ENCODE results near the gene KCTD18. TPM values are rescaled to one million over a fixed set of nuclear protein-coding genes. Genes with fewer than 3 reads are reported as not detected.

Gene KCTD18
- total RNA-seq, 2 donors from 2014 or later = 17.0 to 23.5 TPM

- Mint-ChIP-seq H3K4me1 (ENCODE audit: low read depth) (peaks cover 9% of the 10 kb centered on the region), H3K36me3 (ENCODE audit: insufficient read depth in 2 of 2) (peaks cover 4 to 6% of the 10 kb centered on the region in 2 donors), H3K27ac (no peak overlapping the region), H3K4me3 (no peak overlapping the region), H3K27me3 (ENCODE audit: low read depth) (no peaks in the 10 kb centered on the region), H3K9me3 (peaks cover 0 to 3% of the 10 kb centered on the region in 2 donors)
- DNase-seq = no peak
- no peak for ATAC-seq (replicated peaks in 1 of 2)
These were observed 2.7 kb downstream of the KCTD18 start for GRCh38 chr2:200507179-200507578.

GRCh38 chr2:200506679-200507078 lies 3.2 kb downstream of the KCTD18 start:
- Mint-ChIP-seq H3K4me3 (no peak overlapping the region), H3K36me3 (ENCODE audit: insufficient read depth in 2 of 2) (peaks cover 4 to 6% of the 10 kb centered on the region in 2 donors), H3K9me3 (peaks cover 0 to 3% of the 10 kb centered on the region in 2 donors), H3K27me3 (ENCODE audit: low read depth) (no peaks in the 10 kb centered on the region), H3K27ac (no peak overlapping the region), H3K4me1 (ENCODE audit: low read depth) (peaks cover 9% of the 10 kb centered on the region)
- DNase-seq = no peak
- no peak for ATAC-seq (replicated peaks in 1 of 2)

- Mint-ChIP-seq H3K9me3 (peaks cover 0 to 3% of the 10 kb centered on the region in 2 donors), H3K27ac (no peak overlapping the region), H3K27me3 (ENCODE audit: low read depth) (no peaks in the 10 kb centered on the region), H3K36me3 (ENCODE audit: insufficient read depth in 2 of 2) (peaks cover 4 to 10% of the 10 kb centered on the region in 2 donors), H3K4me1 (ENCODE audit: low read depth) (no peaks in the 10 kb centered on the region), H3K4me3 (no peak overlapping the region)
- no peak for ATAC-seq (replicated peaks in 1 of 2)
- no peak for DNase-seq
These were observed 7.7 kb downstream of the KCTD18 start for GRCh38 chr2:200502196-200502595.

GRCh38 chr2:200498402-200499162 lies 11.3 kb downstream of the KCTD18 start:
- no peaks in the 10 kb centered on the region for H3K27me3 Mint-ChIP-seq (ENCODE audit: low read depth)
- no peak for ATAC-seq (replicated peaks in 1 of 2)
- no peaks in the 10 kb centered on the region for H3K4me1 Mint-ChIP-seq (ENCODE audit: low read depth)
- H3K27ac Mint-ChIP-seq = no peak overlapping the region
- no peak overlapping the region for H3K4me3 Mint-ChIP-seq
- H3K36me3 Mint-ChIP-seq (ENCODE audit: insufficient read depth in 2 of 2) = peaks cover 4 to 10% of the 10 kb centered on the region in 2 donors
- peaks cover 0 to 3% of the 10 kb centered on the region in 2 donors for H3K9me3 Mint-ChIP-seq
- DNase-seq = no peak

GRCh38 chr2:200496696-200497095 lies 13.2 kb downstream of the KCTD18 start:
- Mint-ChIP-seq H3K4me3 (no peak overlapping the region), H3K27me3 (ENCODE audit: low read depth) (no peaks in the 10 kb centered on the region), H3K4me1 (ENCODE audit: low read depth) (no peaks in the 10 kb centered on the region), H3K36me3 (ENCODE audit: insufficient read depth in 2 of 2) (peaks cover 2 to 13% of the 10 kb centered on the region in 2 donors), H3K9me3 (no peaks in the 10 kb centered on the region), H3K27ac (no peak overlapping the region)
- no peak for DNase-seq
- ATAC-seq (replicated peaks in 1 of 2) = no peak

- Mint-ChIP-seq H3K27me3 (ENCODE audit: low read depth) (no peaks in the 10 kb centered on the region), H3K36me3 (ENCODE audit: insufficient read depth in 2 of 2) (peaks cover 7 to 19% of the 10 kb centered on the region in 2 donors), H3K4me1 (ENCODE audit: low read depth) (no peaks in the 10 kb centered on the region), H3K9me3 (peaks cover 0 to 1% of the 10 kb centered on the region in 2 donors), H3K4me3 (no peak overlapping the region), H3K27ac (no peak overlapping the region)
- DNase-seq (no peak), ATAC-seq (replicated peaks in 1 of 2) (no peak)
These were observed 15.8 kb downstream of the KCTD18 start for GRCh38 chr2:200494048-200494447.

GRCh38 chr2:200492656-200493055 lies 17.2 kb downstream of the KCTD18 start:
- no peaks in the 10 kb centered on the region for H3K4me1 Mint-ChIP-seq (ENCODE audit: low read depth)
- no peak for ATAC-seq (replicated peaks in 1 of 2)

GRCh38 chr2:200490001-200490400 lies 19.9 kb downstream of the KCTD18 start:
- peaks cover 0 to 1% of the 10 kb centered on the region in 2 donors for H3K9me3 Mint-ChIP-seq
- no peak overlapping the region for H3K4me3 Mint-ChIP-seq
- H3K27me3 Mint-ChIP-seq (ENCODE audit: low read depth) = no peaks in the 10 kb centered on the region
- no peak for DNase-seq
- no peak overlapping the region for H3K27ac Mint-ChIP-seq
- no peak for ATAC-seq (replicated peaks in 1 of 2)
- peaks cover 7 to 20% of the 10 kb centered on the region in 2 donors for H3K36me3 Mint-ChIP-seq (ENCODE audit: insufficient read depth in 2 of 2)
- no peaks in the 10 kb centered on the region for H3K4me1 Mint-ChIP-seq (ENCODE audit: low read depth)

More at GRCh38 chr2:200492656-200493055, 17.2 kb downstream of the KCTD18 start:
- H3K36me3 Mint-ChIP-seq (ENCODE audit: insufficient read depth in 2 of 2) = peaks cover 7 to 20% of the 10 kb centered on the region in 2 donors
- peaks cover 0 to 1% of the 10 kb centered on the region in 2 donors for H3K9me3 Mint-ChIP-seq
- DNase-seq = no peak
- H3K27ac Mint-ChIP-seq = no peak overlapping the region
- no peaks in the 10 kb centered on the region for H3K27me3 Mint-ChIP-seq (ENCODE audit: low read depth)
- no peak overlapping the region for H3K4me3 Mint-ChIP-seq

- H3K36me3 Mint-ChIP-seq (ENCODE audit: insufficient read depth in 2 of 2) = peaks cover 7 to 20% of the 10 kb centered on the region in 2 donors
- H3K4me3 Mint-ChIP-seq = no peak overlapping the region
- H3K27me3 Mint-ChIP-seq (ENCODE audit: low read depth) = no peaks in the 10 kb centered on the region
- peaks cover 0 to 1% of the 10 kb centered on the region in 2 donors for H3K9me3 Mint-ChIP-seq
- H3K27ac Mint-ChIP-seq = no peak overlapping the region
- ATAC-seq (replicated peaks in 1 of 2) (no peak), DNase-seq (no peak)
- H3K4me1 Mint-ChIP-seq (ENCODE audit: low read depth) = no peaks in the 10 kb centered on the region
These were observed 21.7 kb downstream of the KCTD18 start for GRCh38 chr2:200488169-200488568.

- Mint-ChIP-seq H3K4me3 (no peak overlapping the region), H3K27me3 (ENCODE audit: low read depth) (no peaks in the 10 kb centered on the region), H3K36me3 (ENCODE audit: insufficient read depth in 2 of 2) (peaks cover 3 to 10% of the 10 kb centered on the region in 2 donors), H3K4me1 (ENCODE audit: low read depth) (no peaks in the 10 kb centered on the region), H3K27ac (no peak overlapping the region), H3K9me3 (peaks cover 0 to 1% of the 10 kb centered on the region in 2 donors)
- no peak for ATAC-seq (replicated peaks in 1 of 2)
- DNase-seq = no peak
These were observed 23.3 kb downstream of the KCTD18 start for GRCh38 chr2:200486529-200486928.

- H3K36me3 Mint-ChIP-seq (ENCODE audit: insufficient read depth in 2 of 2) = peaks cover 0 to 5% of the 10 kb centered on the region in 2 donors
- DNase-seq (no peak), ATAC-seq (replicated peaks in 1 of 2) (no peak)
- H3K4me3 Mint-ChIP-seq = no peak overlapping the region
- H3K27ac Mint-ChIP-seq = no peak overlapping the region
- H3K4me1 Mint-ChIP-seq (ENCODE audit: low read depth) = no peaks in the 10 kb centered on the region
- H3K27me3 Mint-ChIP-seq (ENCODE audit: low read depth) = no peaks in the 10 kb centered on the region
- no peaks in the 10 kb centered on the region for H3K9me3 Mint-ChIP-seq
These were observed 24.9 kb downstream of the KCTD18 start for GRCh38 chr2:200484934-200485333.

GRCh38 chr2:200483729-200484198 lies 26.1 kb downstream of the KCTD18 start:
- Mint-ChIP-seq H3K27ac (no peak overlapping the region), H3K27me3 (ENCODE audit: low read depth) (no peaks in the 10 kb centered on the region), H3K4me3 (no peak overlapping the region), H3K4me1 (ENCODE audit: low read depth) (peaks cover 8% of the 10 kb centered on the region), H3K9me3 (no peaks in the 10 kb centered on the region), H3K36me3 (ENCODE audit: insufficient read depth in 2 of 2) (no peaks in the 10 kb centered on the region)
- peak; percentile 62 to 72 for ATAC-seq (replicated peaks in 1 of 2)
- peak; percentile 40 for DNase-seq

GRCh38 chr2:200482194-200482593 lies 27.7 kb downstream of the KCTD18 start:
- DNase-seq = no peak
- Mint-ChIP-seq H3K27ac (no peak overlapping the region), H3K4me3 (no peak overlapping the region), H3K27me3 (ENCODE audit: low read depth) (no peaks in the 10 kb centered on the region), H3K9me3 (no peaks in the 10 kb centered on the region), H3K36me3 (ENCODE audit: insufficient read depth in 2 of 2) (no peaks in the 10 kb centered on the region), H3K4me1 (ENCODE audit: low read depth) (peaks cover 8% of the 10 kb centered on the region)
- ATAC-seq (replicated peaks in 1 of 2) = no peak
